ENCODE data around the gene HSPA4.
"Not testable (repeated sequence)": the region's sequence is repeated elsewhere in the genome, so short reads cannot be mapped to it uniquely, and the experiment has no call there.

The HSPA4 gene

GRCh38 chr5:133118741-133119140, 66.9 kb downstream of the HSPA4 start:
- no peak for DNase-seq (ENCODE audit: extremely low spot score, insufficient read length, low read depth)
- no peak for FAIRE-seq

GRCh38 chr5:133119233-133119711, 67.5 kb downstream of the HSPA4 start:
- FAIRE-seq (no peak), DNase-seq (ENCODE audit: extremely low spot score, insufficient read length, low read depth) (no peak)

- DNase-seq (ENCODE audit: extremely low spot score, insufficient read length, low read depth) (no peak), FAIRE-seq (no peak)
These were observed 68.4 kb downstream of the HSPA4 start for GRCh38 chr5:133120156-133120750.

- DNase-seq (ENCODE audit: extremely low spot score, insufficient read length, low read depth) (no peak), FAIRE-seq (no peak)
These were observed 69.3 kb downstream of the HSPA4 start for GRCh38 chr5:133121080-133121479.

- no peak for DNase-seq (ENCODE audit: extremely low spot score, insufficient read length, low read depth)
- no peak for FAIRE-seq
These were observed 69.9 kb downstream of the HSPA4 start for GRCh38 chr5:133121611-133122150.

- no peak for FAIRE-seq
These were observed 70.9 kb downstream of the HSPA4 start for GRCh38 chr5:133122711-133123110.

GRCh38 chr5:133123297-133123696, 71.5 kb downstream of the HSPA4 start:
- DNase-seq (ENCODE audit: extremely low spot score, insufficient read length, low read depth) (no peak), FAIRE-seq (no peak)

More at GRCh38 chr5:133122711-133123110, 70.9 kb downstream of the HSPA4 start:
- no peak for DNase-seq (ENCODE audit: extremely low spot score, insufficient read length, low read depth)

GRCh38 chr5:133124891-133125290, 73.1 kb downstream of the HSPA4 start:
- FAIRE-seq (no peak), DNase-seq (ENCODE audit: extremely low spot score, insufficient read length, low read depth) (no peak)

GRCh38 chr5:133128066-133128465, 76.3 kb downstream of the HSPA4 start:
- no peak for FAIRE-seq
- DNase-seq (ENCODE audit: extremely low spot score, insufficient read length, low read depth), result no peak

- FAIRE-seq, result no peak
- no peak for DNase-seq (ENCODE audit: extremely low spot score, insufficient read length, low read depth)
These were observed 77.5 kb downstream of the HSPA4 start for GRCh38 chr5:133129289-133129688.

- no peak for FAIRE-seq
- no peak for DNase-seq (ENCODE audit: extremely low spot score, insufficient read length, low read depth)
These were observed 78.1 kb downstream of the HSPA4 start for GRCh38 chr5:133129950-133130349.

- FAIRE-seq (no peak), DNase-seq (ENCODE audit: extremely low spot score, insufficient read length, low read depth) (no peak)
These were observed 78.7 kb downstream of the HSPA4 start for GRCh38 chr5:133130387-133131118.

GRCh38 chr5:133132717-133133116, 80.9 kb downstream of the HSPA4 start:
- FAIRE-seq (no peak), DNase-seq (ENCODE audit: extremely low spot score, insufficient read length, low read depth) (no peak)

- FAIRE-seq, result not testable (repeated sequence)
These were observed 81.4 kb downstream of the HSPA4 start for GRCh38 chr5:133133241-133133640.

GRCh38 chr5:133136890-133137289, 85.1 kb downstream of the HSPA4 start:
- not testable (repeated sequence) for DNase-seq (ENCODE audit: extremely low spot score, insufficient read length, low read depth); FAIRE-seq

More at GRCh38 chr5:133133241-133133640, 81.4 kb downstream of the HSPA4 start:
- DNase-seq (ENCODE audit: extremely low spot score, insufficient read length, low read depth), result not testable (repeated sequence)

- DNase-seq (ENCODE audit: extremely low spot score, insufficient read length, low read depth) (no peak), FAIRE-seq (no peak)
These were observed 88.5 kb downstream of the HSPA4 start for GRCh38 chr5:133140311-133140710.

- FAIRE-seq, result no peak
- DNase-seq (ENCODE audit: extremely low spot score, insufficient read length, low read depth), result no peak
These were observed 89.9 kb downstream of the HSPA4 start for GRCh38 chr5:133141746-133142145.

GRCh38 chr5:133142782-133143181, 91.0 kb downstream of the HSPA4 start:
- no peak for FAIRE-seq

GRCh38 chr5:133144245-133144981, 92.6 kb downstream of the HSPA4 start:
- DNase-seq (ENCODE audit: extremely low spot score, insufficient read length, low read depth), result no peak
- FAIRE-seq, result no peak

More at GRCh38 chr5:133142782-133143181, 91.0 kb downstream of the HSPA4 start:
- DNase-seq (ENCODE audit: extremely low spot score, insufficient read length, low read depth), result no peak

- FAIRE-seq, result no peak
- no peak for DNase-seq (ENCODE audit: extremely low spot score, insufficient read length, low read depth)
These were observed 93.8 kb downstream of the HSPA4 start for GRCh38 chr5:133145436-133146170.
